Caco-2 (cell line): Measurements from ENCODE around the gene RAPGEF1. TPM values are rescaled to one million over a fixed set of nuclear protein-coding genes. Genes with fewer than 3 reads are reported as not detected.

Source experiments
- BruUV-seq: library from RNA; stranded (reverse); fragments of 400-500 nt; replicated peaks from 2 replicates; lab custom pipeline; 2021; lab: Mats Ljungman, UMichigan
- CTCF ChIA-PET: fragments of 300-600 bp; sonication (Branson Sonifier 250); formaldehyde crosslinking; loops from one replicate; lab custom pipeline; 2022; ENCODE audit warnings: antibody characterized with exemption; lab: Charles Lee
- POLR2A ChIA-PET: fragments of 300-600 bp; sonication (Branson Sonifier 250); formaldehyde crosslinking; loops from one replicate; lab custom pipeline; 2022; ENCODE audit warnings: antibody characterized with exemption; lab: Charles Lee
- DNase-seq, 2 experiments: peaks; one replicate each; pipeline versions ENCODE4 v3.0.0 to v3.0.0-alpha.2; 2020 to 2022
- H3K27me3 ChIP-seq: replicated peaks from 2 replicates; pipeline ENCODE4 v1.6.0; 2011; ENCODE audit warnings: low read length; ENCODE audit not compliant: control insufficient read depth, insufficient read depth
- H3K36me3 ChIP-seq: 2 replicates; pipeline ENCODE4 v1.5.1; 2011; ENCODE audit warnings: low read length; ENCODE audit not compliant: control insufficient read depth, insufficient read depth
- H3K4me1 ChIP-seq: fragments of 250-450 bp; sonication (Bioruptor Pico); 2 replicates; pipeline ENCODE4 v1.5.1; 2020; ENCODE audit warnings: mild to moderate bottlenecking
- H3K4me3 ChIP-seq: 2 replicates; pipeline ENCODE4 v1.5.1; 2011; ENCODE audit warnings: low read depth, mild to moderate bottlenecking, control low read depth, low read length
- H3K9me3 ChIP-seq: fragments of 250-450 bp; sonication (Bioruptor Pico); 2 replicates; pipeline ENCODE4 v1.5.1; 2020; ENCODE audit warnings: mild to moderate bottlenecking, moderate library complexity
- H3K27ac Mint-ChIP-seq: one replicate; pipeline ENCODE4 v1.8.0; 2022; ENCODE audit warnings: mixed read lengths; ENCODE audit not compliant: unreplicated experiment
- H3K27me3 Mint-ChIP-seq: one replicate; pipeline ENCODE4 v1.8.0; 2022; ENCODE audit warnings: mixed read lengths; ENCODE audit not compliant: insufficient read depth, unreplicated experiment
- H3K36me3 Mint-ChIP-seq: one replicate; pipeline ENCODE4 v1.8.0; 2022; ENCODE audit warnings: mild to moderate bottlenecking, mixed read lengths; ENCODE audit not compliant: insufficient read depth, unreplicated experiment
- H3K4me1 Mint-ChIP-seq: one replicate; pipeline ENCODE4 v1.8.0; 2022; ENCODE audit warnings: low read depth, mixed read lengths; ENCODE audit not compliant: unreplicated experiment
- H3K4me3 Mint-ChIP-seq: one replicate; pipeline ENCODE4 v1.8.0; 2022; ENCODE audit warnings: mild to moderate bottlenecking, moderate library complexity, mixed read lengths; ENCODE audit not compliant: unreplicated experiment
- H3K9me3 Mint-ChIP-seq: one replicate; pipeline ENCODE4 v1.8.0; 2022; ENCODE audit warnings: mixed read lengths; ENCODE audit not compliant: unreplicated experiment
- intact Hi-C: fragments of 100-400 bp; cut with micrococcal nuclease; formaldehyde crosslinking; loops from one replicate; pipeline ENCODE4 v1.10.0; 2022; ENCODE audit not compliant: unreplicated experiment
- total RNA-seq: library from RNA; stranded (reverse); gene quantifications from 2 replicates; pipeline ENCODE4 v1.2.3, GENCODE V29; 2022
- TF ChIP-seq, protein P1 (sequence below), 2 experiments: fragments of 200-600 bp in 1 of 2; IDR thresholded peaks; 1 replicate in 1 of 2; 2 replicates in 1 of 2; pipeline versions ENCODE4 v1.5.1 to v1.8.0; 2011 to 2022; ENCODE audit warnings: antibody characterized with exemption in 1 of 2, control low read depth in 1 of 2, inconsistent platforms in 1 of 2, low read depth in 1 of 2, low read length in 1 of 2, mild to moderate bottlenecking in 1 of 2, moderate library complexity in 1 of 2; ENCODE audit not compliant: insufficient read depth in 1 of 2, severe bottlenecking in 1 of 2, unreplicated experiment in 1 of 2

The RAPGEF1 gene
- total RNA-seq, 1 experiment from 2014 or later: 75.4 TPM

GRCh38 chr9:131601683-131602181, 138.1 kb downstream of the RAPGEF1 start:
- no peaks in the 10 kb centered on the region for H3K9me3 Mint-ChIP-seq
- no peak for DNase-seq
- peaks cover 3% of the 10 kb centered on the region for H3K36me3 ChIP-seq
- H3K9me3 ChIP-seq: no peaks in the 10 kb centered on the region
- BruUV-seq: no TSS peak
- no peak overlapping the region for H3K27ac Mint-ChIP-seq
- H3K4me1 ChIP-seq: peaks cover 10% of the 10 kb centered on the region
- H3K27me3 ChIP-seq: no peaks in the 10 kb centered on the region
- no peak overlapping the region for H3K4me3 ChIP-seq
- peaks cover 60% of the 10 kb centered on the region for H3K36me3 Mint-ChIP-seq
- no peak overlapping the region for H3K4me3 Mint-ChIP-seq
- ChIA-PET CTCF (interaction anchor here (0.7 kb wide), 1 partner anchor 10 kb away, joined by 4 read pairs; no protein-coding TSS in a partner anchor), POLR2A (no interaction called here)
- intact Hi-C loops: no loop called here
- TF ChIP-seq, protein P1, sequence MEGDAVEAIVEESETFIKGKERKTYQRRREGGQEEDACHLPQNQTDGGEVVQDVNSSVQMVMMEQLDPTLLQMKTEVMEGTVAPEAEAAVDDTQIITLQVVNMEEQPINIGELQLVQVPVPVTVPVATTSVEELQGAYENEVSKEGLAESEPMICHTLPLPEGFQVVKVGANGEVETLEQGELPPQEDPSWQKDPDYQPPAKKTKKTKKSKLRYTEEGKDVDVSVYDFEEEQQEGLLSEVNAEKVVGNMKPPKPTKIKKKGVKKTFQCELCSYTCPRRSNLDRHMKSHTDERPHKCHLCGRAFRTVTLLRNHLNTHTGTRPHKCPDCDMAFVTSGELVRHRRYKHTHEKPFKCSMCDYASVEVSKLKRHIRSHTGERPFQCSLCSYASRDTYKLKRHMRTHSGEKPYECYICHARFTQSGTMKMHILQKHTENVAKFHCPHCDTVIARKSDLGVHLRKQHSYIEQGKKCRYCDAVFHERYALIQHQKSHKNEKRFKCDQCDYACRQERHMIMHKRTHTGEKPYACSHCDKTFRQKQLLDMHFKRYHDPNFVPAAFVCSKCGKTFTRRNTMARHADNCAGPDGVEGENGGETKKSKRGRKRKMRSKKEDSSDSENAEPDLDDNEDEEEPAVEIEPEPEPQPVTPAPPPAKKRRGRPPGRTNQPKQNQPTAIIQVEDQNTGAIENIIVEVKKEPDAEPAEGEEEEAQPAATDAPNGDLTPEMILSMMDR (IDR thresholded peaks at IDR 0.05; ENCODE audit: insufficient read depth in 1 of 2, low read depth in 1 of 2, low read length in 1 of 2, severe bottlenecking in 1 of 2, unreplicated experiment in 1 of 2): no peak
- no peaks in the 10 kb centered on the region for H3K27me3 Mint-ChIP-seq
- peaks cover 10% of the 10 kb centered on the region for H3K4me1 Mint-ChIP-seq

GRCh38 chr9:131598121-131598520, 141.8 kb downstream of the RAPGEF1 start:
- peaks cover 66% of the 10 kb centered on the region for H3K36me3 Mint-ChIP-seq
- no peak overlapping the region for H3K27ac Mint-ChIP-seq
- no peaks in the 10 kb centered on the region for H3K4me1 Mint-ChIP-seq
- ChIA-PET POLR2A (no interaction called here), CTCF (no interaction called here)
- Histone ChIP-seq H3K4me1 (no peaks in the 10 kb centered on the region), H3K4me3 (no peak overlapping the region), H3K9me3 (no peaks in the 10 kb centered on the region), H3K27me3 (no peaks in the 10 kb centered on the region), H3K36me3 (peaks cover 1% of the 10 kb centered on the region)
- BruUV-seq: no TSS peak
- DNase-seq: no peak
- H3K27me3 Mint-ChIP-seq: no peaks in the 10 kb centered on the region
- intact Hi-C loops: no loop called here
- H3K4me3 Mint-ChIP-seq: no peak overlapping the region
- no peaks in the 10 kb centered on the region for H3K9me3 Mint-ChIP-seq
- TF ChIP-seq, protein P1 (IDR thresholded peaks at IDR 0.05; ENCODE audit: insufficient read depth in 1 of 2, low read depth in 1 of 2, low read length in 1 of 2, severe bottlenecking in 1 of 2, unreplicated experiment in 1 of 2): no peak

DNA sequence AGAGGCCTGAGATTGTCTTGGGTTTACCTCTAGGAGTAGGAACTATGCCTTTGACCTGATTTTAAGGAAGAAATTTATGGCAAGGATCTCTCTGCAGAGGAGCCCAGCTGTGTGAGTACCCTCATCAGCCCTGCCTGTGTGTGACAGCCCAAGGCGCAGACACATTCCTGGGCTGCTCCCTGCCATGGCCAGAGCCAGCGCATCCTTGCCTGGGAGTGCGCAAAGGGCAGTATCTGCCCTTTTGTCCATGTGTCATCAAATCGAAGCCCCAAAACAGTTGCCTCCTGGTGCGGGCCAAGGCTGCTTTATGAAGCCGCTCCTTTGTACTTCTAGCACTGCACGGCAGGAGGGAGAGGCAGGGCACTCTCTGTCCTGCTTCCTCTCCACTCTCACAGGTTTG, 142.6 kb downstream of the RAPGEF1 start:
- H3K4me3 Mint-ChIP-seq: no peak overlapping the region
- ChIA-PET POLR2A (no interaction called here), CTCF (no interaction called here)
- no peaks in the 10 kb centered on the region for H3K27me3 ChIP-seq
- intact Hi-C loops: no loop called here
- TF ChIP-seq, protein P1 (IDR thresholded peaks at IDR 0.05; ENCODE audit: insufficient read depth in 1 of 2, low read depth in 1 of 2, low read length in 1 of 2, severe bottlenecking in 1 of 2, unreplicated experiment in 1 of 2): no peak
- no TSS peak for BruUV-seq
- H3K4me3 ChIP-seq: no peak overlapping the region
- no peak for DNase-seq
- no peaks in the 10 kb centered on the region for H3K4me1 Mint-ChIP-seq
- peaks cover 1% of the 10 kb centered on the region for H3K36me3 ChIP-seq
- no peak overlapping the region for H3K27ac Mint-ChIP-seq
- H3K36me3 Mint-ChIP-seq: peaks cover 59% of the 10 kb centered on the region
- no peaks in the 10 kb centered on the region for H3K27me3 Mint-ChIP-seq
- H3K9me3 ChIP-seq: no peaks in the 10 kb centered on the region
- no peaks in the 10 kb centered on the region for H3K4me1 ChIP-seq
- no peaks in the 10 kb centered on the region for H3K9me3 Mint-ChIP-seq
